IMR-90 (cell line): ENCODE measurements around the gene MTA3.

Experiments used
- CHD1 ChIP-seq: IDR thresholded peaks from 2 replicates; pipeline ENCODE4 v1.6.1; 2012; ENCODE audit warnings: low read depth, low read length, improper control_type of control experiment
- CTCF ChIP-seq: conservative IDR thresholded peaks from 2 replicates; pipeline ENCODE4 v1.5.1; 2012; ENCODE audit warnings: mild to moderate bottlenecking, low read depth, low read length, improper control_type of control experiment
- MAZ ChIP-seq: IDR thresholded peaks from 2 replicates; pipeline ENCODE4 v1.6.1; 2012; ENCODE audit warnings: low read depth, mild to moderate bottlenecking, low read length, improper control_type of control experiment, moderate library complexity, borderline replicate concordance
- MXI1 ChIP-seq: IDR thresholded peaks from 2 replicates; pipeline ENCODE4 v1.6.1; 2012; ENCODE audit warnings: low read depth, mild to moderate bottlenecking, low read length, moderate library complexity, borderline replicate concordance
- NFE2L2 ChIP-seq: fragments of 150-350 bp; IDR thresholded peaks from 2 replicates; pipeline ENCODE4 v1.6.1; 2016; ENCODE audit warnings: low read depth, mild to moderate bottlenecking, low read length
- POLR2A ChIP-seq: IDR thresholded peaks from 2 replicates; pipeline ENCODE4 v1.6.1; 2012; ENCODE audit warnings: mild to moderate bottlenecking, low read depth, low read length
- RAD21 ChIP-seq: IDR thresholded peaks from 2 replicates; pipeline ENCODE4 v1.6.1; 2012; ENCODE audit warnings: low read length, improper control_type of control experiment
- RFX5 ChIP-seq: IDR thresholded peaks from 2 replicates; pipeline ENCODE4 v1.8.0; 2012; ENCODE audit warnings: low read depth, mild to moderate bottlenecking, low read length, moderate library complexity
- SMC3 ChIP-seq: fragments of 150-350 bp; IDR thresholded peaks from 2 replicates; pipeline ENCODE4 v1.6.1; 2016; ENCODE audit warnings: low read depth, mild to moderate bottlenecking, antibody characterized with exemption, low read length, moderate library complexity
- USF2 ChIP-seq: fragments of 150-350 bp; IDR thresholded peaks from 2 replicates; pipeline ENCODE4 v1.6.1; 2017; ENCODE audit warnings: mild to moderate bottlenecking, antibody characterized with exemption, low read length, low read depth

- no peak for TF ChIP-seq RFX5
- no peak for TF ChIP-seq NFE2L2
- no peak for TF ChIP-seq CTCF
- no peak for TF ChIP-seq MXI1
- no peak for TF ChIP-seq POLR2A
- TF ChIP-seq CHD1, result no peak
- TF ChIP-seq RAD21, result no peak
- TF ChIP-seq MAZ, result no peak
- TF ChIP-seq SMC3, result no peak
- no peak for TF ChIP-seq USF2
Observed at GRCh38 chr2:42659609-42660008, 91.2 kb downstream of the MTA3 start.
